GM19467 (cell line): Measurements from ENCODE around the gene GSTO2.

Source experiments
- ATAC-seq: cut with Tn5 transposase; IDR thresholded peaks from one replicate; pipeline ENCODE4 v1.9.1; 2021; ENCODE audit warnings: mild to moderate bottlenecking, moderate library complexity; ENCODE audit not compliant: unreplicated experiment

The GSTO2 gene

GRCh38 chr10:104337521-104337984 lies 68.6 kb downstream of the GSTO2 start:
- ATAC-seq: peak; percentile 38

- peak; percentile 69 for ATAC-seq
These were observed 69.2 kb downstream of the GSTO2 start, which contains the start of gene ITPRIP for GRCh38 chr10:104337985-104338735. Gene ITPRIP, minus strand, starts transcription at chr10:104338465. Its CDS starts 22,414 bp downstream, at chr10:104316051.

- ATAC-seq: no peak
These were observed 70.6 kb downstream of the GSTO2 start for GRCh38 chr10:104339469-104340110.

- no peak for ATAC-seq
These were observed 71.1 kb downstream of the GSTO2 start for GRCh38 chr10:104340111-104340526.

- no peak for ATAC-seq
These were observed 71.7 kb downstream of the GSTO2 start for GRCh38 chr10:104340641-104341040.

- ATAC-seq: no peak
These were observed 74.0 kb downstream of the GSTO2 start for GRCh38 chr10:104342941-104343411.

GRCh38 chr10:104344219-104344618 lies 75.2 kb downstream of the GSTO2 start:
- no peak for ATAC-seq

GRCh38 chr10:104345515-104345914 lies 76.5 kb downstream of the GSTO2 start:
- ATAC-seq: no peak

- no peak for ATAC-seq
These were observed 77.0 kb downstream of the GSTO2 start for GRCh38 chr10:104345941-104346340.

- ATAC-seq: no peak
These were observed 78.5 kb downstream of the GSTO2 start for GRCh38 chr10:104347295-104348045.

GRCh38 chr10:104348601-104349000 lies 79.6 kb downstream of the GSTO2 start:
- ATAC-seq: no peak

GRCh38 chr10:104349623-104350126 lies 80.7 kb downstream of the GSTO2 start:
- ATAC-seq: peak; percentile 40

GRCh38 chr10:104350127-104350635 lies 81.2 kb downstream of the GSTO2 start:
- peak; percentile 46 for ATAC-seq

- no peak for ATAC-seq
These were observed 82.2 kb downstream of the GSTO2 start for GRCh38 chr10:104351061-104351702.

- no peak for ATAC-seq
These were observed 82.9 kb downstream of the GSTO2 start for GRCh38 chr10:104351919-104352318.

GRCh38 chr10:104353325-104354048 lies 84.5 kb downstream of the GSTO2 start, which contains the start of gene CFAP58:
Gene CFAP58, plus strand, starts transcription at chr10:104353833. Its CDS starts 65 bp downstream, at chr10:104353898.
- peak; percentile 65 for ATAC-seq
